HG03097 (cell line): ENCODE measurements around the gene TAF1B.
"Not testable (repeated sequence)": the region's sequence is repeated elsewhere in the genome, so short reads cannot be mapped to it uniquely, and the experiment has no call there.

ENCODE experiments used
- ATAC-seq: cut with Tn5 transposase; IDR thresholded peaks from one replicate; pipeline ENCODE4 v1.9.1; 2021; ENCODE audit not compliant: unreplicated experiment, low FRiP score

Gene TAF1B

DNA sequence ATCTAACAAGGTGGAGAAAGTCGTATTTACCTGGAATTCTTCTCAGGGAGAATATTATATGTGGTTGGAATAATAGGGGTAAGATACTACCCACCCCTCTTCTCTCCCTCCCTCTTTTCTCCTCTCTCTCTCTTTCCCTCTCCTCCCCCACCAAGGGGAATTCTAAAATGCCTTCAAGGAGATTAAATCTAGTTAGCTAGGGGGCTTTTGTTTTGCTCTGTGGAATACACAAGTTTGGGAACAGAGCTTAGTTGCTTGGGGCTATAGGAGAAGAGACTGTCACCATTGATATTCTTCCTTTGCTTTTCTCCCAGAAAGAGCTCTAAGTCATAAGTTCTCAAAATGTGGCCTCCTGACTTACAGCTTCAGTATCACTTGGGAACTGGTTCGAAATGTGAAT lies 34.5 kb downstream of the TAF1B start:
- ATAC-seq, result no peak

- no peak for ATAC-seq
Measured at GRCh38 chr2:9879455-9880194, 36.4 kb downstream of the TAF1B start.

- no peak for ATAC-seq
Measured at GRCh38 chr2:9883897-9884296, 40.6 kb downstream of the TAF1B start.

DNA sequence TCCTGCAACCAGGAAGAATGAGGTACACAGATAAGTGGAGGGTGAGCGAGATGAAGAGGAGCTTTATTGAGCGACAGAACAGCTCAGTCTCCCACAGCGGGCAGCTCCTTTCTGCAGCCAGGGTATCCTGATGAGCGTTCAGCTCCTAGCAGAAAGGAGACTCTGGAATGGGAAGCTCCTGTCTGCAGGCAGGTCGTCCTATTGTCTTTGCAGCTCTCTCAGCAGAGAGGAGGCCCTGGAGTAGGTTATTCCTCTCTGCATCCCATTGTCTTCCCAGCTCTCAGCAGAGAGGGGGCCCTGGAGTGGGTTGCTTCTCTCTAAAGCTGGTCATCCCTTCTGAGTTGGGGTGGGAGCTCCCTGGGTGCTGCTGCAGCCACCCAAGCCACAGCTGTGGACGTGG lies 41.2 kb downstream of the TAF1B start:
- ATAC-seq, result no peak

DNA sequence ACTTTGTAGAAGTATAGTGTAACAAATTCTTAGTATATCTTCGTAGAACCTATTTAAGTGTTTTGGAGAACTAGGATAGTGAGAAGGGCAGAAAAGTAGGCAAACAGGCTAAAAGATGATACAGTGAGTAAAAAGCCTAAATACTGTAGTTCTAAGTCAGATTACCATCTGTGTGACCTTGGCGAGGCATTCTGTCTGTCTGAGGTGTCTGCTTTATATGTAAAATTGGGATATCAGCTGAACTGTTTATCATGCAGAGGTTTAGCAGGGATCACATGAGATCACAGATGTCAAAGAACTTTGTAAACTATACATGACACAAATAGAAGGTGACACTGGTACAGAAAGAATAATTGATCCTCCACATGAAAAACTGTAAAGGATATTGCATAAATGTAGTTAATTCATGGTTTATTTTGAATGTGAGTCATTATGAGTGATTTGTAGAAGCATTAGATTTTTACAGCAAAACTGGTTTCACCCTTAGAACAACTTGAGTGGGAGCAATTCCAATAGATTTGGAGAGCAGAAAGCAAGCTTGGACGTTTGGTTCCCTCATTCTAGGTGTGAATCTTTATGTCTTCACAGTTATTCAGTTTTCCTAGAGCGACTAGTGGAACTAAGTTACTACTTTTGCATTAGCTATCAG lies 41.9 kb downstream of the TAF1B start:
- no peak for ATAC-seq

DNA sequence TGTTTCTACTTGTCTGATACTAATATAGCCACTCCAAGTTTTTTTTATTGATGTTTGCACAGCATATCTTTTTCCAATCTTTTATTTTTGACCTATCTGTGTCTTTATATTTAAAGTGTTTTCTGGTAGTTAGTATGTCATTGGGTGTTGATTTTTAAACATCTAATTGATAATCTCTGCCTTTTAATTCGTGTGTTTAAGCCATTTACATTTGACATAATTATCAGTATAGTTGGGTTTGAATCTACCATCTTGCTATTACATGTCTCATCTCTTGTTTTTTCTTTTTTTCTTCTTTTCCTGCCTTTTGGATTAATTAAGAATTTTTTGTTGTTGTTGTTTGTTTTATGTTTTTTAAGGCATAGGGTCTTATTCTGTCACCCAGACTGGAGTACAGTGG lies 44.2 kb downstream of the TAF1B start:
- ATAC-seq, result no peak

GRCh38 chr2:9889812-9890261 lies 46.6 kb downstream of the TAF1B start:
- ATAC-seq, result no peak

DNA sequence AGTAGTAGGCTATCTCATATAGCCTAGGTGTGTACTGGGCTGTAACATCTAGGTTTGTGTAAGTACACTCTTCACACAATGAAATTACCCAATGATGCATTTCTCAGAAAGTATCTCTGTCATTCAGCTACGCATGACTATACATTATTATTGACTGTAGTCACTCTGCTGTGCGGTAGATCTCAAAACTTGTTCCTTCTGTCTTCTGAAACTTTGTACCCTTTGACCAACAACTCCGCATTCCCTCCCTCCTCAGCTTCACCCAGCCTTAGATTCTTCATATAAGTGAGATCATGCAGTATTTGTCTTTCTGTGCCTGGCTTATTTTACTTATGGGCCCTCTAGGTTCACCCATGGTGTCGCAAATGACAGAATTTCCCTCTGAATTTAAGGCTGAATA lies 49.0 kb downstream of the TAF1B start:
- ATAC-seq, result no peak

DNA sequence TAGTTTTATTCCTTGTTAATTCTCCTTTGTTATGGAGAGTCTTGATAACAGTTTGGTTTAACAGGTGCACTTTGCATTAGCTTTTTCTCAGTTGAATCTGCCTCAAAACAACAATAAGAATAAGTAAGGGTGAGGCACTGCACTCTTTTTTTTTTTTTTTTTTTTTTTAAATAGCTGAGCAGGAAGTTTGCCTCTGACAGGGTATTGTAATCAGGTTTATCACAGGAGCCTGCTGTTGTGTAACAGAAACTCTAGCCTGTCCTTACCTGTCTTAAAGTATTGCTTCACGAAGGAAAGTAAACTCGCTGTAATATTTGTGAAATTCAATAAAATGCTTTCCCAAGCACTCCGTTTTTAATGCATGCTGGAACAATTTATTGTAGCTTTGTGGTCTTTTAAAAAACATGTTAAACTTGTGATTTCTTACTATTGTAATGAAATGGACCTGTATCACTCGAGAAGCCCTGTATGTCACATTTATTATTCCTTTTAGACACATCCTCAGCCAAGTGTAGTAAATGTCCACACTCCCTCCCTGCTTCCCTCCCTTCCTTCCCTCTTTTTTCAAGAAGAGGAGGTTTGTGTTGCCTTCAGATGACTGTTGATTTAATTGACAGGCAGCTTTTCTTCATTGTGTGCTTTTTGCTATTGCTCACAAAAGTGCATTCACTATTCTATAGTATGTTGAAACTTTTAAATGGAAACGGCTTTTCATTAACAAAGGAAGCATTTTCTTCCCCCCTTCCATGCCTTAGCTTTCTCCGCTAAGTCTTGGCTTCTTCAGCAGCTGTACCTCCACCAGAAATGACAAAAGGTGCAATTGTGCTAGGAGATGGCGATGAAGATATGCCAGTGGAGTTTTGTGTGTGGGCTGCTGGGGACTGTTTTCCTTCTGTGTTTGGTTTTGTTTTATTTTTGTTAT lies 52.7 kb downstream of the TAF1B start:
- no peak for ATAC-seq

DNA sequence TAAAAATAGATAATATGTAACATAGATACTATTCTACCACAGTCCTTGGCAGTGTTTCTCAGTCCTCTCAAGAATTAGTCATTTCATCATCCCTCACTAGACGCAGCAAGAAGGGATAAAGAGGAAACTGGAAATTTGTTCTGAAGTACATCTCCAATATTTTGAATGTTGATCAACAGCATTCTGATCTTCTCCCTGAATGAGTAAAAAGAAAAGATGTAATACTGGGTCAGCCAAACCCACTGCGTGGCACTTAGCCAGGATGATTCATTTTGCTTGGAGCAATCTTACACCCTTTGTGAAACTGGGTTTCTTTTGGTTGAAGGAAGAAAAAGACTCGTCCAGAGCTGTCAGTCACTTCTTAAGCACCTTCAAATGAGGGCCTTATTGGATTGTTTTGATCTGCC lies 54.1 kb downstream of the TAF1B start:
- no peak for ATAC-seq

DNA sequence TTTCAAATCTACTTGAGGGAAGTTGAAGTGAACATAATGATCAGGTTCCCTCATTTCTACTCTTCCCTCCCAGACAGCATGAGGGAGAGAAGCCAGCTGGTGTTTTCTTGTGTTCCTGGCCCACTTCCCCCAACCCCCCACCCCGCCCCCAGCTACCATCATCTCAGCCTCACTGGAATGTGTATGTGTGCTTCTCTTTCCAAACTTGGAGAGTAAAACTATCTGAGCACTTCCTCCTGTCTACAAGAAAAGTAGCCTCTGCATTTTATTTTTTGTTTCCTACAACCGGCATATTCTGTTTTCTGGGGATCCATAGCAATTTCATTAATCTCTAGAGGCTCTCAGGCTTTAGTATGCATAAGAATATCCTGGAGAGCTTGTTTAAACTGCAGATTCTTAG lies 54.6 kb downstream of the TAF1B start:
- ATAC-seq, result no peak

- no peak for ATAC-seq
Measured at GRCh38 chr2:9905413-9905812, 62.1 kb downstream of the TAF1B start.

GRCh38 chr2:9907402-9907801 lies 64.1 kb downstream of the TAF1B start:
- ATAC-seq, result no peak

DNA sequence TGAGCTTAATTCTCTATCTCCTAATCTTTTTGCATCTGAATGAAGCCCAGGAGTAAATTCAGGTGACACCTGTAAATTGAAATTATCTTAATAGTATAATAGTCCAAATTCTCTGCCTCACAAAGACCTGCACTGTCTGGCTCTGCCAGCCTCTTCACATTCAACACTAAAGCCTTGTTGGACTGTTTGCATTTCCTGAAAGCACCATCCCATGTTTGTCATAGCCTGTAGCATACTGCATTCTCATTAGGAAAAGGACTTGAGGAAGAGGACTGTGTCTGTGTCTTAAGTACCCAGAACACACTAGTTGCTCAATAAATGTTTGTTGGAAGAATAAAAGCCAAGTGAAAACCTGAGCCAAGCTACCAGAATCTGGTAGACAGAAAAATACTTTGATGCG lies 65.4 kb downstream of the TAF1B start:
- no peak for ATAC-seq

- ATAC-seq, result no peak
Measured at GRCh38 chr2:9909106-9909505, 65.8 kb downstream of the TAF1B start.

- no peak for ATAC-seq
Measured at GRCh38 chr2:9910699-9911098, 67.4 kb downstream of the TAF1B start.

DNA sequence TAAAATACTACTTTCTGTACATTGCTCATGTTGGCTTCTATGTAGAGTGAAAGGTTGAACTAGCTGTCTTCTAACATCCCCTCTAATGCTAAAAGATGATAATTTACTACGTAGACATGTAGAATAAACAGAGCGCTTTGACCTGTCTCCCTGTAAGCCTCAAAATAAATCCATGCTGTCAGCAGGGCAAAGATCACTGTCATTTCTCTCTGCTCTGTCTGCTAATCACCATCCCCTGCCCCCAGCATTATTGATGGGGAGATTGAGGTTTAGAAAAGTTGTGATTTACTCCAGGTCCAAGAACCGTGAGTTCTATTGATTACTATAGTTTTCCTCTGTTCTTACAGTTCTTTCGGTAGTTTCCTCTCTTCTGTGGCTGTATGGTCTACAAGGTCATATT lies 69.2 kb downstream of the TAF1B start:
- ATAC-seq, result no peak

DNA sequence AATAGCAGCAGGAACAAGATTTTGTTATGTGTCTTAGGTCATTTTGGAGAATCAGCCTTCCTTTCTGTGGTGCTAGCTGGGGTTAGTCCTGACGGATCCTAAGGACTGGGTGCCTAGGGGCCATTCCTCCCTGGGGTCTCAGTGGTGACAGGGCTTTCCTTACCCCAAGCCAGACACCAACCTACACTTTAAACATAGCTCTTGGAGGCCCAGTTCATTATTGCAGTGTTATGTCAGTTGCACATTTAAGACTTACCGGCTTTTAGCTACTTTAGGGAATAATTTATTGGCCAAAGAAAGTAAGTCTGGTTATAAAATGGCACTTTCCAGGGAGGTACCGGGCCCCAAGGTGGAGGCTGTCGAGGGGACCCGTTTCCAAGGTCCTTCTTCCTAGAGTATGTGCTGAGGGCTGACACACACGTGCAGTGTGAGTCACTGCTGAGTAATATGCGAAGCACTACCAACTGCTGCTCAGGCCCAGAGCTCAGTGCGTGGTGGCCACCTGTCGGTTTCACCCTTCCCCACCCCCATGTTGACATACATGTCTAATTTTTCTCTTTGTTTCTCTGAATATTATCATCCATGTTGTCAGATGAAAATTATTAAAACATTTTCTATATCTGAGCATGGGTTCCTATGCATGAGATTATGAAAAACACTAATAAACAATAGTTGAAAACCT lies 71.3 kb downstream of the TAF1B start:
- peak; percentile 85 for ATAC-seq

- no peak for ATAC-seq
Measured at GRCh38 chr2:9918275-9918674, 75.0 kb downstream of the TAF1B start.

GRCh38 chr2:9919512-9919911 lies 76.2 kb downstream of the TAF1B start:
- no peak for ATAC-seq

DNA sequence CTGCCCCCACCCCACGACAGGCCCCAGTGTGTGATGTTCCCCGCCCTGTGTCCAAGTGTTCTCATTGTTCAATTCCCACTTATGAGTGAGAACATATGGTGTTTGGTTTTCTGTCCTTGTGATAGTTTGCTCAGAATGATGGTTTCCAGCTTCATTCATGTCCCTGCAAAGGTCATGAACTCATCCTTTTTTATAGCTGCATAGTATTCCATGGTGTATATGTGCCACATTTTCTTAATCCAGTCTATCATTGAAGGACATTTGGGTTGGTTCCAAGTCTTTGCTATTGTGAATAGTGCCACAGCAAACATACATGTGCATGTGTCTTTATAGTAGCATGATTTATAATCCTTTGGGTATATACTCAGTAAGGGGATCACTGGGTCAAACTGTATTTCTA lies 83.7 kb downstream of the TAF1B start:
- not testable (repeated sequence) for ATAC-seq
